Endothelial cell of umbilical vein (primary cell): ENCODE data around the gene NTN3.

Experiments
- CTCF ChIP-seq, 2 donors: IDR thresholded peaks; 1 replicate in 1 of 2; 2 replicates in 1 of 2; pipeline ENCODE4 v1.5.1; 2011; ENCODE audit warnings: low read length in 2 of 2, mild to moderate bottlenecking in 2 of 2, moderate library complexity in 2 of 2, control low read depth in 1 of 2, inconsistent platforms in 1 of 2, low read depth in 1 of 2; ENCODE audit not compliant: insufficient read depth in 1 of 2; ENCODE audit errors: extremely low read depth in 1 of 2
- EZH2 ChIP-seq: IDR thresholded peaks from 2 replicates; pipeline ENCODE4 v1.6.1; 2012; ENCODE audit warnings: borderline replicate concordance, low read depth, mild to moderate bottlenecking, moderate library complexity, low read length, inconsistent platforms; ENCODE audit not compliant: severe bottlenecking
- FOS ChIP-seq: IDR thresholded peaks from 2 replicates; pipeline ENCODE4 v1.6.1; 2011; ENCODE audit warnings: mild to moderate bottlenecking, low read length, moderate library complexity, borderline replicate concordance; ENCODE audit not compliant: insufficient read depth
- GATA2 ChIP-seq: IDR thresholded peaks from 2 replicates; pipeline ENCODE4 v1.7.0; 2011; ENCODE audit warnings: low read depth, mild to moderate bottlenecking, moderate library complexity, mixed read lengths, low read length; ENCODE audit not compliant: insufficient read length, insufficient read depth
- MYC ChIP-seq: IDR thresholded peaks from one replicate; pipeline ENCODE4 v1.6.1; 2011; ENCODE audit warnings: mild to moderate bottlenecking, low read depth, low read length
- POLR2A ChIP-seq: IDR thresholded peaks from 2 replicates; pipeline ENCODE4 v1.6.1; 2012; ENCODE audit warnings: low read depth, mild to moderate bottlenecking, control low read depth, low read length
- POLR2AphosphoS5 ChIP-seq: IDR thresholded peaks from 2 replicates; pipeline ENCODE4 v1.6.1; 2012; ENCODE audit warnings: low read depth, mild to moderate bottlenecking, control low read depth, low read length, moderate library complexity; ENCODE audit not compliant: insufficient read depth
- TF ChIP-seq, protein P1 (sequence below): IDR thresholded peaks from 2 replicates; pipeline ENCODE4 v1.6.1; 2011; ENCODE audit not compliant: insufficient read depth, insufficient read length

- no peak for TF ChIP-seq MYC
- no peak for TF ChIP-seq CTCF (IDR thresholded peaks at IDR 0.05; ENCODE audit: extremely low read depth in 1 of 2, insufficient read depth in 1 of 2, low read depth in 1 of 2, low read length in 2 of 2)
- TF ChIP-seq POLR2AphosphoS5, result no peak
- TF ChIP-seq, protein P1, sequence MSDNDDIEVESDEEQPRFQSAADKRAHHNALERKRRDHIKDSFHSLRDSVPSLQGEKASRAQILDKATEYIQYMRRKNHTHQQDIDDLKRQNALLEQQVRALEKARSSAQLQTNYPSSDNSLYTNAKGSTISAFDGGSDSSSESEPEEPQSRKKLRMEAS, result no peak
- no peak for TF ChIP-seq FOS
- TF ChIP-seq POLR2A, result no peak
- TF ChIP-seq EZH2, result no peak
- no peak for TF ChIP-seq GATA2
These were observed 13.1 kb downstream of the NTN3 start for GRCh38 chr16:2483939-2484897.
